Effector memory CD4-positive, alpha-beta T cell (primary cell): ENCODE results near the gene MESP1.

Source experiments
- DNase-seq, 3 donors: peaks; one replicate each; pipeline ENCODE4 v3.0.0-alpha.2; 2020
- H3K27ac ChIP-seq: 2 replicates; pipeline ENCODE4 v1.7.0; 2013; ENCODE audit warnings: mild to moderate bottlenecking, low read length, moderate library complexity; ENCODE audit not compliant: insufficient read depth, poor library complexity, severe bottlenecking
- H3K27me3 ChIP-seq: replicated peaks from 2 replicates; pipeline ENCODE4 v1.7.0; 2013; ENCODE audit warnings: mild to moderate bottlenecking, low read length; ENCODE audit not compliant: insufficient read depth, control insufficient read depth, poor library complexity, severe bottlenecking
- H3K36me3 ChIP-seq: 2 replicates; pipeline ENCODE4 v1.7.0; 2013; ENCODE audit warnings: mild to moderate bottlenecking, low read length, moderate library complexity; ENCODE audit not compliant: control insufficient read depth, insufficient read depth
- H3K4me1 ChIP-seq: 2 replicates; pipeline ENCODE4 v1.7.0; 2013; ENCODE audit warnings: low read length, mild to moderate bottlenecking; ENCODE audit not compliant: control insufficient read depth, insufficient read depth, poor library complexity, severe bottlenecking
- H3K4me3 ChIP-seq: 2 replicates; pipeline ENCODE4 v1.7.0; 2013; ENCODE audit warnings: low read length, low read depth, mild to moderate bottlenecking; ENCODE audit not compliant: insufficient read depth, poor library complexity, severe bottlenecking
- H3K9me3 ChIP-seq: 2 replicates; pipeline ENCODE4 v1.7.0; 2013; ENCODE audit warnings: mild to moderate bottlenecking, low read length, moderate library complexity; ENCODE audit not compliant: control insufficient read depth

The MESP1 gene

DNA sequence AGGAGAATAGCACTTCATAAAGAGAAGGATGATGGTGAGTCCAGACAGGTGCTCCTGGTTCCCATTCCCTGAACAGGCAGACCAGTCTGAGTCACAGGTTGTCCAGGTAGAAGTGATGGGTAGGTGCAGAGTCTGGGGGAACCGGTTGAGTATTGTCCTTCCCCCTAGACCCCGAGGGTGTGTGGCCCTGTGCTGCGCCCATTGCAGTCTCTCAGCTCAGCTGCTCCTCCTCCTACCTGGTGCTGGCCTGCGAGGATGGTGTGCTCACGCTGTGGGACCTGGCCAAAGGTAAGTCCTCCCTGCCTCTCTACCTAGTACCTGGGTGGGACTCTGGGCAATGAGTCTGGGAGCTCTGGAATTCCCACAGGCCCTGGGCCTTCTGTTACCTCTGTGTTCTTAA is 19.8 kb downstream of the MESP1 start:
- H3K27me3 ChIP-seq = no peaks in the 10 kb centered on the region
- H3K9me3 ChIP-seq = no peaks in the 10 kb centered on the region
- H3K36me3 ChIP-seq = no peaks in the 10 kb centered on the region
- H3K4me1 ChIP-seq = no peaks in the 10 kb centered on the region
- H3K4me3 ChIP-seq = no peak overlapping the region
- H3K27ac ChIP-seq = no peak overlapping the region
- DNase-seq = no peak

DNA sequence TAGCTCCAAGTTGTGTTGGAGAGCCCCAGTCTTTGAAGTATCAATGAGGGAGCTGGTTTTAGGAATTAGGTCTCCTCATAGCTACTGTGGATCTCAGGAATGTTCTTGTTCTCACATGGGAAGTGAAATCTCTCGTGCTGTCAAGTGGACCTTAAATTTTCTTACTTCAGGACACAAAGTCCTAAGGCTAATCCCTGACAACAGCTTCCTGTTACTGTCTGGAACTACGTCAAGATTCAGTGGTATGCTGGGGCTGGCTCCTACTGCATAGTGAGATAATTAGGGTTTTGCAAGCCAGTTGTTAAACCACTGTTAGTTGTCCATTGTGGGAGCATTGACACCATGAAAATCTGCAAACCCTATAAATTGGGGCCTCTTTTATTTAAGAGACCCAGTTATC is 22.8 kb downstream of the MESP1 start:
- Histone ChIP-seq H3K4me3 (no peak overlapping the region), H3K27me3 (no peaks in the 10 kb centered on the region), H3K9me3 (no peaks in the 10 kb centered on the region), H3K4me1 (no peaks in the 10 kb centered on the region), H3K36me3 (no peaks in the 10 kb centered on the region), H3K27ac (no peak overlapping the region)
- no peak for DNase-seq

DNA sequence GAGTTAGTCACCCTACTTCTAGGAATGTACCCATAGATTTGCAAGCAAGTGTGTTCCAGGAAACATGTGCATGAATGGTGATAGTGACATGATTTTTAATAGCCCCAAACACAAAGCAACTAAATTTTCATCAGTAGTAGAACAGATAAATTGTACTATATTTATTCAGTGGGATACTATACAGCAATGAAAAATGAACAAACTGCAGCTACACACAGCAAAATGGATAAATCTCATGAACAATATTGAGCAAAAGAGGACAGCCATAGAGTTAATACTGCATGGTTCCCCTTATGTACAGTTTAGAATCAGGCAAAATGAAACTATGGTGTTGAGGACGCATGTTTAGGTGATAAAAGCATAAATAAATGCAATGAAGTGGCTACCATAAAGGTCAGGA is 26.0 kb downstream of the MESP1 start:
- Histone ChIP-seq H3K36me3 (no peaks in the 10 kb centered on the region), H3K4me3 (no peak overlapping the region), H3K9me3 (no peaks in the 10 kb centered on the region), H3K27me3 (no peaks in the 10 kb centered on the region), H3K27ac (no peak overlapping the region), H3K4me1 (no peaks in the 10 kb centered on the region)
- DNase-seq = no peak

DNA sequence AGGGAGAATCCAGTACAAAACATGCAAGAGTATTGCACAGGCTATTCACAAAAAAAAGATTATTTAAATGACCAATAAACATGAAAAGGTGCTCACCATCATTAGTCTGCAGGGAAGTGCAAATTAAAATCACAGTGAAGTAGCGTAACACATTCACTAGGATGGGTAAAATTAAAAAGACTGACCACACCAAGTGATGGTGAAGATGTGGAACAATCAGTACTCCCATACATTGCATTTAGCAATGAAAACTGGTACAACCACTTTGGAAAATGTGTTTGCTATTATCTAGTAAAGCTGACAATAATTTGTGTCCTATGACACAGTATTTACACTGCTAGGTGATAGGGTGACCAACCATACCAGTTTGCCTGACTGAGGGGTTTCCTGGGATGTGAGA is 26.4 kb downstream of the MESP1 start:
- Histone ChIP-seq H3K9me3 (no peaks in the 10 kb centered on the region), H3K27ac (no peak overlapping the region), H3K4me3 (no peak overlapping the region), H3K4me1 (no peaks in the 10 kb centered on the region), H3K27me3 (no peaks in the 10 kb centered on the region), H3K36me3 (no peaks in the 10 kb centered on the region)
- DNase-seq = no peak

DNA sequence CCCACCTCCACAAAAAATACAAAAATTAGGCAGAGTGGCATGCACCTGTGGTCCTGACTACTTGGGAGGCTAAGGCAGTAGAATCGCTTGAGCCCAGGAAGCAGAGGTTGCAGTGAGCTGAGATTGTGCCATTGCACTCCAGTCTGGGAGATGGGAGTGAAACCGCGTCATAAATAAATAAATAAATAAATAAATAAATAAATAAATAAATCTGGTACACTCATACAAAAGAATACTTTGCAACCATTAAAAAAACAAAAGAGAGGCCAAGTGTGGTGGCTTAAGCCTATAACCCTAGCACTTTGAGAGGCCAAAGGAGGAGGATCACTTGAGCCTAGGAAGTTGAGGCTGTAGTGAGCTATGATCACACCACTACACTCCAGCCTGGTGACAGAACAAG is 28.0 kb downstream of the MESP1 start:
- Histone ChIP-seq H3K36me3 (no peaks in the 10 kb centered on the region), H3K4me1 (no peaks in the 10 kb centered on the region), H3K9me3 (no peaks in the 10 kb centered on the region), H3K4me3 (no peak overlapping the region), H3K27me3 (no peaks in the 10 kb centered on the region), H3K27ac (no peak overlapping the region)
- DNase-seq = no peak

DNA sequence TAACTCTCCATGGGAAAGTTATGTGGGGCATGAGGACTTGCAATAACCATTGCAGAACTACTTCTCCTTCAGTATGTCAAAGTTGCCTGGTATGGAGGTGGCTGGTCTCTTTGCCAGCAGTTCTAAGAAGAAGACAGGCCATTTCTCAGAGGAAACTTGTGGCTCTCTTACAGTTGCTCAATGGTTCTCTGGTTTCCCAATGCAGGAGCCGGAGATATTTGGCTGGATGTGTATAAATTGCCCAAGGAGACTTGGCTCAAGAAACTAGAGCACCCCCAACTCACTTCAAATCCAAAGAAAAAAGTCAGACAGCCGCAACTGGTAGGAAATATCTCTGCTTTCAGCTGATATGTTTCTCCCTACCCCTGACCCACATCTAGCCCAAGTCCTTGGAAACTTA is 36.3 kb downstream of the MESP1 start:
- Histone ChIP-seq H3K4me3 (no peak overlapping the region), H3K27ac (no peak overlapping the region), H3K4me1 (no peaks in the 10 kb centered on the region), H3K36me3 (no peaks in the 10 kb centered on the region), H3K9me3 (no peaks in the 10 kb centered on the region), H3K27me3 (no peaks in the 10 kb centered on the region)
- no peak for DNase-seq

DNA sequence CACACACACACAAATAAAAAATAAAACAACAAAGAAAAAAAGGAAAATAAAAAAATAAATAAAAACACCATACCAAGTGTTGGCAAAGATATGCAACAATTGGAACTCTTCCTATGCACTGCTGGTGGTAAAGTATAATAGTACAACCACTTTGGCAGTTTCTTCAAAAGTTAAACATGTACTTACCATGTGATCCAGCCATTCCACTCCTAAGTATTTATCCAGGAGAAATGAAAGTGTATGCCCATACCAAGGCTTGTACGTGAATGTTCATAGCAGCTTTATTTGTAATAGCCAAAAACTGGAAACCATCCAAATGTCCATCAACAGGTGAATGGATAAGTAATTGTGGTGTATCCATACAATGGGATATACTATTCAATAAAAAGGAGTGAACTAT is 43.5 kb downstream of the MESP1 start:
- no peak overlapping the region for H3K27ac ChIP-seq
- no peaks in the 10 kb centered on the region for H3K36me3 ChIP-seq
- no peak for DNase-seq
- H3K4me3 ChIP-seq = no peak overlapping the region
- H3K4me1 ChIP-seq = no peaks in the 10 kb centered on the region
- H3K9me3 ChIP-seq = no peaks in the 10 kb centered on the region
- H3K27me3 ChIP-seq = no peaks in the 10 kb centered on the region

DNA sequence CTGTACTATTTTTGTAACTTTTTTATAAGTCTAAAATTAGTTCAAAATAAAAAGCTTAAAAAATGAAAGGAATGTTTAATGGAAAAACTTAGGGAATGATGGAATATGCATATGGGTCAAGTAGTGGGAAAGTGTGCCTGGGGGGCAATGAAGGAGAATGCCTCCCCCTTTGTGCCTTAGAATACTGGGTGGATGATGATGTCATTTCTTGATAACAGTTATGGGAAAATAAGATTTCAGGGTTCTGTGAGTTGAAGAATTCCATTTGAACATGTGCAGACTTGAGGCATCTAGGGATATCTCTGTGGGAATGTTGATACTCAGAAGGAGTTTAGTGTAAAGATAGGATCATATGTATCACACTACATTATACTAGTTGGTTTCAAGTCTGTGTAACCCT is 46.6 kb downstream of the MESP1 start:
- Histone ChIP-seq H3K36me3 (no peaks in the 10 kb centered on the region), H3K27me3 (no peaks in the 10 kb centered on the region), H3K4me3 (no peak overlapping the region), H3K4me1 (no peaks in the 10 kb centered on the region), H3K9me3 (no peaks in the 10 kb centered on the region), H3K27ac (no peak overlapping the region)
- no peak for DNase-seq
